Stomach (tissue), 4 donors: Measurements from ENCODE around the gene TNNI2.

Source experiments
- EP300 ChIP-seq: sonication (generic); formaldehyde crosslinking; IDR thresholded peaks from one replicate; pipeline ENCODE4 v1.6.1; 2017; ENCODE audit warnings: antibody characterized with exemption
- POLR2A ChIP-seq, 4 donors: fragments of 450-650 bp; IDR thresholded peaks; one replicate each; pipeline ENCODE4 v1.6.1; 2016; ENCODE audit warnings: antibody characterized with exemption in 4 of 4, control low read depth in 2 of 4, mild to moderate bottlenecking in 1 of 4, moderate library complexity in 1 of 4
- TF ChIP-seq, protein P1 (sequence below), 7 experiments: fragments of 450-650 bp in 4 of 7; fragments of 200-600 bp in 3 of 7; sonication (generic) in 3 of 7; IDR thresholded peaks; one replicate each; pipeline ENCODE4 v1.5.1; 2016 to 2019; ENCODE audit warnings: antibody characterized with exemption in 7 of 7, control low read depth in 2 of 7, mild to moderate bottlenecking in 1 of 7

DNA sequence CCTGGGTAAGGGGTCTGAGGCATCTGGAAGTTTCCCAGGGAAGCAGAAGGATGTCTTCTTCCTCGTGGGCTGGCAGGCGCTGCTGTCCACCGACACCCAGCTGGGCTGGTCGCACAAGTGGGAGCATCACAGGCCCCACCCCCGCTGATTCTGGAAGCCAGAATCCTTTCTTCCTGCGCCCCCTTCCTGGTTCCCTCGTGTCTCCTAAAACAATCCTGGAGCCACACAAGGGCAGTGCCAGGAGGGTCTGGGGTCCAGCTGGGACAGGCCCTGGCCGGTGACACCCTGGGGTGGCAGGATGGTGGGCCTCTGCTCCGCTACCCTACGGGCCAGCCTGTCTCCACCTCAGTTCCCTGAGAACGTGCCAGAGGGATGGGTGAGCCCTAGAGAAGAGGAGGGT is 18.3 kb downstream of the TNNI2 start:
- TF ChIP-seq, protein P1, sequence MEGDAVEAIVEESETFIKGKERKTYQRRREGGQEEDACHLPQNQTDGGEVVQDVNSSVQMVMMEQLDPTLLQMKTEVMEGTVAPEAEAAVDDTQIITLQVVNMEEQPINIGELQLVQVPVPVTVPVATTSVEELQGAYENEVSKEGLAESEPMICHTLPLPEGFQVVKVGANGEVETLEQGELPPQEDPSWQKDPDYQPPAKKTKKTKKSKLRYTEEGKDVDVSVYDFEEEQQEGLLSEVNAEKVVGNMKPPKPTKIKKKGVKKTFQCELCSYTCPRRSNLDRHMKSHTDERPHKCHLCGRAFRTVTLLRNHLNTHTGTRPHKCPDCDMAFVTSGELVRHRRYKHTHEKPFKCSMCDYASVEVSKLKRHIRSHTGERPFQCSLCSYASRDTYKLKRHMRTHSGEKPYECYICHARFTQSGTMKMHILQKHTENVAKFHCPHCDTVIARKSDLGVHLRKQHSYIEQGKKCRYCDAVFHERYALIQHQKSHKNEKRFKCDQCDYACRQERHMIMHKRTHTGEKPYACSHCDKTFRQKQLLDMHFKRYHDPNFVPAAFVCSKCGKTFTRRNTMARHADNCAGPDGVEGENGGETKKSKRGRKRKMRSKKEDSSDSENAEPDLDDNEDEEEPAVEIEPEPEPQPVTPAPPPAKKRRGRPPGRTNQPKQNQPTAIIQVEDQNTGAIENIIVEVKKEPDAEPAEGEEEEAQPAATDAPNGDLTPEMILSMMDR (IDR thresholded peaks at IDR 0.05) = no peak
- TF ChIP-seq POLR2A (IDR thresholded peaks at IDR 0.05) = no peak
- no peak for TF ChIP-seq EP300
